Nephron progenitor cell (in vitro differentiated cells): ENCODE measurements around the gene ZSWIM5.
"Not testable (repeated sequence)": the region's sequence is repeated elsewhere in the genome, so short reads cannot be mapped to it uniquely, and the experiment has no call there.

Experiments
- DNase-seq: peaks from one replicate; pipeline ENCODE4 v3.0.0; 2021
- H3K27ac Mint-ChIP-seq: 2 replicates; pipeline ENCODE4 v1.8.0; 2021; ENCODE audit warnings: mild to moderate bottlenecking, moderate library complexity, mixed read lengths
- H3K27me3 Mint-ChIP-seq: 2 replicates; pipeline ENCODE4 v1.8.0; 2021; ENCODE audit warnings: mild to moderate bottlenecking, low read depth, mixed read lengths; ENCODE audit not compliant: poor library complexity
- H3K36me3 Mint-ChIP-seq: 2 replicates; pipeline ENCODE4 v1.8.0; 2021; ENCODE audit warnings: low read depth, mixed read lengths
- H3K4me1 Mint-ChIP-seq: 2 replicates; pipeline ENCODE4 v1.8.0; 2021; ENCODE audit warnings: mixed read lengths
- H3K4me3 Mint-ChIP-seq: 2 replicates; pipeline ENCODE4 v1.8.0; 2021; ENCODE audit warnings: mild to moderate bottlenecking, moderate library complexity, mixed read lengths
- H3K9me3 Mint-ChIP-seq: 2 replicates; pipeline ENCODE4 v1.8.0; 2021; ENCODE audit warnings: mild to moderate bottlenecking, moderate library complexity, mixed read lengths
- CTCF ChIP-seq: fragments of 200-600 bp; sonication (generic); IDR thresholded peaks from 2 replicates; pipeline ENCODE4 v1.5.0; 2021; ENCODE audit warnings: antibody characterized with exemption

Gene ZSWIM5

GRCh38 chr1:45117766-45118165 lies 88.6 kb downstream of the ZSWIM5 start:
- no peak for TF ChIP-seq CTCF
- no peak for DNase-seq
- peaks cover 27% of the 10 kb centered on the region for H3K9me3 Mint-ChIP-seq
- H3K27ac Mint-ChIP-seq = no peak overlapping the region
- no peak overlapping the region for H3K4me3 Mint-ChIP-seq
- H3K27me3 Mint-ChIP-seq = no peaks in the 10 kb centered on the region
- H3K4me1 Mint-ChIP-seq = no peaks in the 10 kb centered on the region
- H3K36me3 Mint-ChIP-seq = peaks cover 23% of the 10 kb centered on the region

- no peak for TF ChIP-seq CTCF
- Mint-ChIP-seq H3K4me3 (no peak overlapping the region), H3K36me3 (peaks cover 23% of the 10 kb centered on the region), H3K27ac (no peak overlapping the region), H3K4me1 (no peaks in the 10 kb centered on the region), H3K9me3 (peaks cover 31% of the 10 kb centered on the region), H3K27me3 (no peaks in the 10 kb centered on the region)
- DNase-seq = no peak
Observed at GRCh38 chr1:45116820-45117219, 89.6 kb downstream of the ZSWIM5 start.

- peaks cover 23% of the 10 kb centered on the region for H3K36me3 Mint-ChIP-seq
- DNase-seq = no peak
- no peaks in the 10 kb centered on the region for H3K27me3 Mint-ChIP-seq
- H3K9me3 Mint-ChIP-seq = peaks cover 34% of the 10 kb centered on the region
- no peak overlapping the region for H3K4me3 Mint-ChIP-seq
- TF ChIP-seq CTCF = no peak
- no peaks in the 10 kb centered on the region for H3K4me1 Mint-ChIP-seq
- H3K27ac Mint-ChIP-seq = no peak overlapping the region
Observed at GRCh38 chr1:45116340-45116739, 90.1 kb downstream of the ZSWIM5 start.

GRCh38 chr1:45115198-45115597 lies 91.2 kb downstream of the ZSWIM5 start:
- not testable (repeated sequence) for H3K27ac Mint-ChIP-seq, H3K4me1 Mint-ChIP-seq, H3K27me3 Mint-ChIP-seq, DNase-seq, H3K4me3 Mint-ChIP-seq
- peaks cover 23% of the 10 kb centered on the region for H3K36me3 Mint-ChIP-seq
- peaks cover 38% of the 10 kb centered on the region for H3K9me3 Mint-ChIP-seq

- H3K36me3 Mint-ChIP-seq = peaks cover 28% of the 10 kb centered on the region
- TF ChIP-seq CTCF = no peak
- H3K9me3 Mint-ChIP-seq = peaks cover 50% of the 10 kb centered on the region
- no peaks in the 10 kb centered on the region for H3K4me1 Mint-ChIP-seq
- DNase-seq = no peak
- H3K27ac Mint-ChIP-seq = no peak overlapping the region
- H3K27me3 Mint-ChIP-seq = peaks cover 6% of the 10 kb centered on the region
- H3K4me3 Mint-ChIP-seq = no peak overlapping the region
Observed at GRCh38 chr1:45112661-45113060, 93.7 kb downstream of the ZSWIM5 start.

GRCh38 chr1:45111239-45111638 lies 95.2 kb downstream of the ZSWIM5 start:
- Mint-ChIP-seq H3K36me3 (peaks cover 35% of the 10 kb centered on the region), H3K9me3 (peaks cover 57% of the 10 kb centered on the region), H3K27ac (no peak overlapping the region), H3K27me3 (peaks cover 6% of the 10 kb centered on the region), H3K4me1 (no peaks in the 10 kb centered on the region), H3K4me3 (no peak overlapping the region)
- TF ChIP-seq CTCF = no peak
- no peak for DNase-seq
